Measurements from ENCODE around the gene ADAM33. TPM values are rescaled to one million over a fixed set of nuclear protein-coding genes. Genes with fewer than 3 reads are reported as not detected.

Gene ADAM33
- total RNA-seq, 3 donors from 2014 or later, result 6.4 to 86.6 (median 9.7) TPM

DNA sequence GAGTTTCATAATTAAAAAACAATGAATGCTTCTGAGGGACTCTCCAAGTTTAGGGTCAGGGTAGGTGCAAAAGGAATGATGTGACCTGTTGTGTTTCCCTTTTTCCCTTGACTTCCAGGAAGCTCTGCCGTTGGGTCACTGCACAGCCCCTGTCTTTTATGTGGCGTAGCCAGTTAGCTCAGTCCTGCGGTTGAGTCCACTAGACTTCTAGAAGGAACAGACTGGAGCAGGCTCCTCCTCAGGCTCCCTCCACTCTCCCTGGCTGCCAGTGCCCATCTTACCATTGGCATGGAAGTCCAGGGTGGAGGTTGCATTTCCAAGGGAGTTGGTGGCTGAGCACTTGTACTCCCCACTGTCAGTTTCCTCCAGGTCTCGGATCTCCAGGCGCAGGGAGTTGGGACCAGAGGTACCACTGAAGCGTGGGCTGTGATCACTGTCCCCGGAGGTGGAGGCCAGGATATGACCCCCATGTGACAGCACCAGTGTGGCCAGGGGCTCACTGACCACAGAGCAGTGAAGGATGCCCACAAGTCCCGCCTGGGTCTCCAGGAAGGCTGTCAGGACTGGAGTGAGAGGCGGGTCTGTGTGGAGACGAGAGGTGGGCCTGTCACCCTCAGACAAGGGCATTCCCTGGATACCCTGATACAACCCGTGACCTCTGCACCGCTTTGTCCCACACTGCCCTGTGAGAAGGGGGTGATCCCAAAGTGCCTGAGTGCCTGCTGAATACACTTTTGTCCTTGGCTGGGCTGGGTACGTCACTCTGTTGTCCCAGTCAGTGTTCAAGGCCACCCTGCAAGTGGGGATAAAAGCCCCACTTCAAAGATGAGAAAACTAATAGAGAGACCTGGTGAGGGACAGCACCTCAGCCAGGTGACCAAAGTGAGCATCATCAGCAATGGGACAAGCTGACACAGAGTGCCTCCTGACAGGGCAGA, 19.5 kb upstream of the ADAM33 start:
- intact Hi-C loops (cut with DNase I, micrococcal nuclease), result no loop called here
- TF ChIP-seq, protein P1, sequence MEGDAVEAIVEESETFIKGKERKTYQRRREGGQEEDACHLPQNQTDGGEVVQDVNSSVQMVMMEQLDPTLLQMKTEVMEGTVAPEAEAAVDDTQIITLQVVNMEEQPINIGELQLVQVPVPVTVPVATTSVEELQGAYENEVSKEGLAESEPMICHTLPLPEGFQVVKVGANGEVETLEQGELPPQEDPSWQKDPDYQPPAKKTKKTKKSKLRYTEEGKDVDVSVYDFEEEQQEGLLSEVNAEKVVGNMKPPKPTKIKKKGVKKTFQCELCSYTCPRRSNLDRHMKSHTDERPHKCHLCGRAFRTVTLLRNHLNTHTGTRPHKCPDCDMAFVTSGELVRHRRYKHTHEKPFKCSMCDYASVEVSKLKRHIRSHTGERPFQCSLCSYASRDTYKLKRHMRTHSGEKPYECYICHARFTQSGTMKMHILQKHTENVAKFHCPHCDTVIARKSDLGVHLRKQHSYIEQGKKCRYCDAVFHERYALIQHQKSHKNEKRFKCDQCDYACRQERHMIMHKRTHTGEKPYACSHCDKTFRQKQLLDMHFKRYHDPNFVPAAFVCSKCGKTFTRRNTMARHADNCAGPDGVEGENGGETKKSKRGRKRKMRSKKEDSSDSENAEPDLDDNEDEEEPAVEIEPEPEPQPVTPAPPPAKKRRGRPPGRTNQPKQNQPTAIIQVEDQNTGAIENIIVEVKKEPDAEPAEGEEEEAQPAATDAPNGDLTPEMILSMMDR (IDR thresholded peaks at IDR 0.05), result no peak
- DNase-seq (no peak), ATAC-seq (no peak)
- Histone ChIP-seq H3K4me3 (no peak overlapping the region), H3K36me3 (ENCODE audit: low read depth) (no peaks in the 10 kb centered on the region), H3K4me1 (ENCODE audit: low read depth) (no peaks in the 10 kb centered on the region), H3K9me3 (peaks cover 1% of the 10 kb centered on the region)

DNA sequence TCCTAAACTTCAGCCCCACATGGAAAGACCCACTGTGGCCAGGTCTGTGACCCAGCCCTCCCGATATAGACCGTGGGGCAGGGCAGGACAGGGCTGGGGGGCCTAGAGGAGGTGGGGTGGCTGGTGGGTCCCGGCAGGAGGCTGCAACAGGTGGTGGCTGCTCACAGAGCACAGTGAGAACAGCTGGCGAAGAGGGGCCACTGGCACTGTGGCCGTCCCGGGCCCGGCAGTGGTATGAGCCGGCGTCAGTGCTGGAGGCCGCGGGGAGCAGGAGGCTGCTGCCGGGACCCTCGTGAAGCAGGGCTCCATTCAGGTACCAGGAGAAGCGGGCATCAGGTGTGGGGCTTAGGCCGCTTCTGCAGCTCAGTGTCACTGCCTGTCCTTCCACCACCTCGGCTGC, 17.2 kb upstream of the ADAM33 start:
- DNase-seq, result no peak
- H3K4me1 ChIP-seq (ENCODE audit: low read depth), result no peaks in the 10 kb centered on the region
- ATAC-seq, result no peak

DNA sequence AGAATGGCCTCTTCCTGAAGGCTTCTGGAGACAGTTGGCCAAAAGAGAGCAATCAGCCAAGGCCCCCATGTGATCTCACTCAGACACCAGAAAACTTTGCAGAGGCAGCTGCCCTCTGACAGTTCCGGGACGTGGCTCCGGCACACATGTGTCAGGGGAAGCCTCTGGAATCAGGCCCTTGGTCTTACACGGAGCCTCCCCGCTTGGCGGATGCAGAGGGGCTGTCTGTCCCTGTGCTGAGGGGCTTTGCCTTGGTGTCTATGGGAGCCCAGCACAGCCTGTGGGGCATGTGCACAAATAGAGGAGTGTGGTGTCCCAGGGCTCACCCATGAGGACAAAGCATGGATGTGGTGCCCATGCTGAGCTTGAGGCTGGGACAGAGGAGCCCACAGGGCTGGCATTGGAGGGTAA, 16.8 kb upstream of the ADAM33 start:
- intact Hi-C loops (cut with DNase I, micrococcal nuclease), result no loop called here
- TF ChIP-seq, protein P1 (IDR thresholded peaks at IDR 0.05), result no peak

More for the DNA sequence above, 17.2 kb upstream of the ADAM33 start:
- intact Hi-C loops (cut with DNase I, micrococcal nuclease), result no loop called here
- Histone ChIP-seq H3K9me3 (peaks cover 3% of the 10 kb centered on the region), H3K4me3 (no peak overlapping the region), H3K36me3 (ENCODE audit: low read depth) (no peaks in the 10 kb centered on the region)
- TF ChIP-seq, protein P1 (IDR thresholded peaks at IDR 0.05), result no peak

DNA sequence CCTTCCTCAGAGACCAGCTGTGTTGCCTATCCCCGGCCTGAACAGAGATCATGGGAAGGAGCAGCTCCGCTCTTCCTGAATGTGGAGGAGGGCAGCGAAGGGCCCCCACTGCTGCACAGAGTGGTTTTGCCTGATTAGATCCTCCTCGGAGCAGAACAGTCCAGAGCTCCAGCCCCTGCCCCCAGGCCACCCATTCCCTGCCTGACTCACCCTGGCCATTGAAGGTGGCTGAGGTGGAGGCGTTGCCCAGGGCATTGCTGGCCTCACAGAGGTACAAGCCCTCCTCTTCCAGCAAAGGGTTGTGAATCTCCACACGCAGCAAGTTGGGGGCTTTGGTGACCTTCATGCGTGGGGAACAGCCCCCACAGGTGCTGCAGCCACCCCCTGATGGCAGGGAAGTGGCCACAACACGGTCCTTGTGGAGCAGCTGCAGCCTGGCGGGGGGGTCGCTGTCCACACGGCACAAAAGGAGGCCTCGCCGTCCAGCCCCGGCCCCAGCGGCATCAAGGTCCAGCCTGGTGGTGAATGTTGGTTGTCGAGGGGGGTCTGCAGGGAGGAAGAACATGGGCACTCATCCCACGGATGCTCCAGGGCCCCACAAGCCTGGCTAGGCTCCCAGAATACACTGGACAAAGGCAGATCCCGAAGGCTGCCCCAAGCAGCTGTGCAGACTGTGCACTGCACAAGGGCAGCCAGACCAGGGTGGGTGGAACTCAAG, 15.9 kb upstream of the ADAM33 start:
- ATAC-seq (no peak), DNase-seq (no peak)
- TF ChIP-seq, protein P1 (IDR thresholded peaks at IDR 0.05), result no peak
- H3K9me3 ChIP-seq, result peaks cover 3% of the 10 kb centered on the region
- no peaks in the 10 kb centered on the region for H3K36me3 ChIP-seq (ENCODE audit: low read depth)
- H3K4me3 ChIP-seq, result no peak overlapping the region
- intact Hi-C loops (cut with DNase I, micrococcal nuclease), result no loop called here
- H3K4me1 ChIP-seq (ENCODE audit: low read depth), result no peaks in the 10 kb centered on the region

More for the DNA sequence above, 16.8 kb upstream of the ADAM33 start:
- Histone ChIP-seq H3K36me3 (ENCODE audit: low read depth) (no peaks in the 10 kb centered on the region), H3K4me1 (ENCODE audit: low read depth) (no peaks in the 10 kb centered on the region), H3K4me3 (no peak overlapping the region), H3K9me3 (peaks cover 3% of the 10 kb centered on the region)
- DNase-seq (no peak), ATAC-seq (no peak)

DNA sequence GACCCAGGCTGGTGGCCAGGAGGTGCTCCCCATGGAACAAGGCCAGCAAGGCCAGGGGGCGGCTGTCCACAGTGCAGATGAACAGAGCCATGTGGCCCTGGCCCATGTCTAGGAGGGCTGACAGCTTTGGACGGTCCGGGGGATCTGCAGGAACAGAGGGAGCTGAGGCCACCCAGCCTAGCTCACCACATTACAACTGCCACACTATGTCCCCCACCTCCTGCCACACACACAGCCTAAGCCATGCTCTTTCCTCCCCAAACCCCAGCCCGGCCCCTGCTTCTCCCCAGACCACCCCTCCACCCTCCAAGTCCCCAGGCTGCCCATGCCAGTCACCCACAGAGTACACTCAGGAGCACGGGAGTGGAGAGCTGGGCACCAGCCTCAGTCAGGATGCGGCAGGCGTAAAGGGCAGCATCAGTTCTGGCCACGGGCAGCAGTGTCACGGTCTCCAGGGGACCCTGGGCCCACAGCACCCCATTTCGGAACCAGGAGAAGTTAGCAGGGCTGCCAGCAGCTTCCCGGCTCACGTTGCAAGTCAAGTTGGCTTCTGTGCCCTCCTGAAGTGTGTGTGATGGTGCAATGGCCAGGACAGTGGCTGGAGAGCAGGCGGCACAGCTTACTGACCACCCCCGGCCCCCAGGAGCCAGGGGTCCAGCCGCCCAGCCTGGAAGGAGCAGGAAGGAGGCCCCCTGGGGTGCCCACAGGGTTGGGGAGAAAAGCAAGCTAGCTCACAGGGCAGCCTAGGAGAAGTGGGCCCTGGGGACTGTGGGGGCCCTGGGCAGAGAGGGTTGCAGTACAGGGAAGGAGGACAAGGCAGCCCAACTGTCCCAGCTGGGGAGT, 15.2 kb upstream of the ADAM33 start:
- ATAC-seq, result no peak
- H3K4me1 ChIP-seq (ENCODE audit: low read depth), result no peaks in the 10 kb centered on the region
- TF ChIP-seq, protein P1 (IDR thresholded peaks at IDR 0.05), result no peak
- H3K4me3 ChIP-seq, result no peak overlapping the region
- H3K9me3 ChIP-seq, result peaks cover 3% of the 10 kb centered on the region
- no peaks in the 10 kb centered on the region for H3K36me3 ChIP-seq (ENCODE audit: low read depth)
- intact Hi-C loops (cut with DNase I, micrococcal nuclease), result no loop called here
- DNase-seq, result no peak
